ENCODE data around the gene ARHGAP35. TPM values are rescaled to one million over a fixed set of nuclear protein-coding genes. Genes with fewer than 3 reads are reported as not detected.

The ARHGAP35 gene
- total RNA-seq, 4 donors from 2014 or later, result 42.9 to 109 (median 57.6) TPM

- no peaks in the 10 kb centered on the region for H3K9me3 ChIP-seq
- no peaks in the 10 kb centered on the region for H3K36me3 ChIP-seq
- TF ChIP-seq CTCF (IDR thresholded peaks at IDR 0.05), result no peak
- no peak for TF ChIP-seq POLR2A (IDR thresholded peaks at IDR 0.05)
- TF ChIP-seq POLR2AphosphoS5 (IDR thresholded peaks at IDR 0.05), result no peak
- no peak for TF ChIP-seq EP300 (IDR thresholded peaks at IDR 0.05)
- H3K27ac ChIP-seq, result peak overlapping the region in 3 of 4 donors; percentile 24 to 60 (median 37)
- H3K27me3 ChIP-seq, result no peaks in the 10 kb centered on the region
- no peak overlapping the region for H3K4me3 ChIP-seq
- peak; percentile 72 for ATAC-seq
- whole genome bisulfite sequencing, 2 donors (ENCODE audit: low coverage in 1 of 2), result 23 to 46% methylated on average over 3 to 4 of the region's 4 CpGs
- peaks cover 0 to 79% (median 14%) of the 10 kb centered on the region in 3 donors for H3K4me1 ChIP-seq
Measured at GRCh38 chr19:46907880-46908279, 47.1 kb downstream of the ARHGAP35 start.

- Histone ChIP-seq H3K4me3 (no peak overlapping the region), H3K9me3 (no peaks in the 10 kb centered on the region), H3K27me3 (no peaks in the 10 kb centered on the region), H3K36me3 (no peaks in the 10 kb centered on the region), H3K27ac (no peak overlapping the region), H3K4me1 (peaks cover 3 to 79% (median 18%) of the 10 kb centered on the region in 3 donors)
- 88 to 100% methylated on average over 3 to 4 of the region's 4 CpGs for WGBS, 2 donors (ENCODE audit: low coverage in 1 of 2)
- TF ChIP-seq POLR2A (IDR thresholded peaks at IDR 0.05) (no peak), EP300 (IDR thresholded peaks at IDR 0.05) (no peak), POLR2AphosphoS5 (IDR thresholded peaks at IDR 0.05) (no peak), CTCF (IDR thresholded peaks at IDR 0.05) (no peak)
- ATAC-seq, result no peak
Measured at GRCh38 chr19:46909356-46909755, 48.6 kb downstream of the ARHGAP35 start.

Other genes with a start within 250 kb of the ARHGAP35 start
- gene PTGIR, start 235.9 kb upstream of the ARHGAP35 start, total RNA-seq, result 1 to 10 TPM; 3.6 to 5.9 (median 4.3) TPM
- gene GNG8, start 224.8 kb upstream of the ARHGAP35 start, total RNA-seq, result not detected
- 100 to 1,000 TPM in 1 of 4 donors, 10 to 100 TPM in 3; 42.9 to 105 (median 53.1) TPM for gene DACT3, start 199.8 kb upstream of the ARHGAP35 start, total RNA-seq
- 10 to 100 TPM; 15.2 to 33.6 (median 19.7) TPM for gene PRKD2, start 143.9 kb upstream of the ARHGAP35 start, total RNA-seq
- gene FKRP, start 114.9 kb upstream of the ARHGAP35 start, total RNA-seq, result 10 to 100 TPM; 18.7 to 22.5 (median 20.3) TPM
- gene STRN4, start 114.5 kb upstream of the ARHGAP35 start, total RNA-seq, result 100 to 1,000 TPM in 1 of 4 donors, 10 to 100 TPM in 3; 64.6 to 109 (median 90.4) TPM
- 10 to 100 TPM; 16.2 to 56.7 (median 38.8) TPM for gene SLC1A5, start 72.4 kb upstream of the ARHGAP35 start, total RNA-seq
- gene AP2S1, start 10.2 kb upstream of the ARHGAP35 start, total RNA-seq, result 10 to 100 TPM; 40.6 to 76.2 (median 66.5) TPM
- under 1 TPM in 1 of 4 donors, not detected in 3; 0.85 TPM for gene NPAS1, start 158.8 kb downstream of the ARHGAP35 start, total RNA-seq
- 10 to 100 TPM in 3 of 4 donors, 1 to 10 TPM in 1; 7.3 to 55.6 (median 33.4) TPM for gene TMEM160, start 187.6 kb downstream of the ARHGAP35 start, total RNA-seq

Measured in gastroesophageal sphincter (tissue), 4 donors.